ENCODE data around the gene TRIB2.

The TRIB2 gene

DNA sequence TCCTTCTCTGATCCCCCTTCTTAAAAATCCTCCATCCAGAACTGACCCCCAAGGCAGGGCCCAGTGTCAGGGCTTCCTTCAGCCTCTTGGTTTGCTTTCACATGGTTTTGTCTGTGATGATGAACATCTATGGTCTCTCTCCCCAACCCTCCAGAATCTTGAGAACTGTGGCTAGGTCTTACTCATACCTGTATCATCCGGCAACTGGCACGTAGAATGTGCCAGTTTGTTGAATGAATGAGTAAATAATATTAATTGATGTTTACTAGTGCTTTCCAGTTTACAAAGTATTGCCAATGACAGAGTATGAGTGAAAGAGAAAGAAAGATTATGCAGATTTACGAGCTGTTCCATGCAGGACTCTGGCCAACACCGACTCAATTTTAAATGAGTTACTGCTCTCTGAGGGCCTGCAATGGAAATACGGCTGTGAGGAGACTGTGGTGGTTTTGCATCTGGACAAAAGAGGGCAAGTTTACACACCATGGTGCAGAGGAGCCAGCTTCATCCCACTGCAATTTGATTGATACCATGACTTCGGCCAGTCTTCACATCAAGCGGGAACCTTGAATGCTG, 29.9 kb upstream of the TRIB2 start:
- Mint-ChIP-seq H3K4me3 (no peak overlapping the region), H3K4me1 (peaks cover 3% of the 10 kb centered on the region), H3K9me3 (peaks cover 4% of the 10 kb centered on the region), H3K36me3 (no peaks in the 10 kb centered on the region), H3K27ac (peak overlapping the region; percentile 37), H3K27me3 (no peaks in the 10 kb centered on the region)

GRCh38 chr2:12688091-12688490, 28.6 kb upstream of the TRIB2 start:
- no peak overlapping the region for H3K27ac Mint-ChIP-seq
- peaks cover 3% of the 10 kb centered on the region for H3K4me1 Mint-ChIP-seq
- no peaks in the 10 kb centered on the region for H3K27me3 Mint-ChIP-seq
- H3K36me3 Mint-ChIP-seq = peaks cover 3% of the 10 kb centered on the region
- H3K9me3 Mint-ChIP-seq = peaks cover 12% of the 10 kb centered on the region
- no peak overlapping the region for H3K4me3 Mint-ChIP-seq

- H3K4me1 Mint-ChIP-seq = peaks cover 3% of the 10 kb centered on the region
- H3K27ac Mint-ChIP-seq = no peak overlapping the region
- no peaks in the 10 kb centered on the region for H3K27me3 Mint-ChIP-seq
- peaks cover 16% of the 10 kb centered on the region for H3K9me3 Mint-ChIP-seq
- H3K36me3 Mint-ChIP-seq = peaks cover 3% of the 10 kb centered on the region
- no peak overlapping the region for H3K4me3 Mint-ChIP-seq
Observed at GRCh38 chr2:12688893-12689292, 27.8 kb upstream of the TRIB2 start.

DNA sequence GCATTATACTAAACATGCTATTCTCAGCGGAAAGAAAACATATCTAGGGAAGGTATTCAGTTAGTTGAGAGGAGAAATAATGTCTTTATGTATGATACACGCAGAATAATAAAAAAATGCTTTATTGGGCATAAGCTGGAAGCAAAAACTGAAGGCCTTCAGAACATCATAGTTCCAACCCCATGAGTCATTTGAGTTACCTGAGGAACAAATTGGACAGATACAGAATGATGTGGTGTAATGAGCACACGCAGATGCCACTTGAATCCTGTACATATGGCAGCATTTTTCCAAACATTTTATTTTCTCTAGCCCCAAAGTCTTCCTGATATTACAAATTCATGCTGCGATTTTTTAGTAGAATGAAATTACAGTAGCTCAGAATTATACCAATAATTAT, 23.2 kb upstream of the TRIB2 start:
- Mint-ChIP-seq H3K36me3 (peaks cover 3% of the 10 kb centered on the region), H3K4me3 (no peak overlapping the region), H3K9me3 (peaks cover 16% of the 10 kb centered on the region), H3K27ac (no peak overlapping the region), H3K4me1 (peaks cover 7% of the 10 kb centered on the region), H3K27me3 (no peaks in the 10 kb centered on the region)

DNA sequence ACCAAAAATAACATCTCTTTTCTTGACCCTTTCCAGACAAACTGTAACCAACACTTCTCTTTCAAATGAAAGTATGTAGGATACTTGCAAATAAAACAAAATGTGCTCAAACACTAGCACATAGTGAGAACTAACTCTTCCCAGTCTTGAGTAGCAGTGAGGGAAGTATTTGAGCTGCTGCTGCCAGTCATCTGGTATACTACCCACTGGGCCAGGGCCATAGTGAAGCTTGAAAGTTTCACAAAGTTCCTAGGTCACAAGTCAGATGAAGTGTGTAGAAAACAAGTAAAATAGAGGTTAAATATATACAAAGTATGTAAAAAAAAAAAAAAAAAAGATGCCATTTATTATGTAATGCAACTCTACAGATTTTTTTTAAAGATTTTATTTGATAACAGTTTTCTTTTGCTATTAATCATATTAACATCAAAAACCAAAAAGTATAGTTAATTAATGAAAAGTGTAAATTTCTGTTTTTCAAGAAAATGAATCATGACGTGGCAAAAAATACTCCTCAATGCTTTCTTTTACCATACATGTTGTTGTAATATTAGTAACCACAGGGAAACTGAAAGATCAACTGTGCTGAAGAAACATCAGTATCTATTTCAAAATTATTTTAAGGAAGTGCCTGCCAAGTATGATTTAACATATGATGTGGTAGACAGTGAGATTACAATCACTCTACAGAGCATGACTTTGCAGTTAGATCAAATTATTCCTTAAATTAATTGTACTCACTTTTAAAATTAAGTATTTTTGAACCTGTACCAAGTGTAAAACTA, 21.6 kb upstream of the TRIB2 start:
- H3K27me3 Mint-ChIP-seq = no peaks in the 10 kb centered on the region
- H3K36me3 Mint-ChIP-seq = peaks cover 3% of the 10 kb centered on the region
- peaks cover 16% of the 10 kb centered on the region for H3K9me3 Mint-ChIP-seq
- H3K27ac Mint-ChIP-seq = no peak overlapping the region
- H3K4me1 Mint-ChIP-seq = peaks cover 8% of the 10 kb centered on the region
- no peak overlapping the region for H3K4me3 Mint-ChIP-seq

DNA sequence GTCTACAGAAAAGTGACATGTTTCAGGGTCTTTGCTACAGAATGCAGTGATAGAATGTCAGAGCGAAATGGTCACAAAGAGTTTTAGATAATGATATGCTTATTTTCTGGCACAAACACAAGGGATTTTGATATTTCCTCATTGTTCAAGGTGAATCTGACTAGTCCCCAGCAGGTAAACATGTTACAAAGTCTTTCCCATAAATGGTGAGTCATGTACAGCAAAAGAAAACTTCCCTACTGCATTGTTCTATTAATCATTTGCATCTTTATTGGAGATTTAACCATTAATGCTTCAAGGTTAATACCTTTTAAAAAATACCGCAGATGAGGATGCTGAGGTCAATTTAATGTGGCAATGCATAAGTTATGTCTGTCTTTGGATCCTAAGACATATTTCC, 19.1 kb upstream of the TRIB2 start:
- no peak overlapping the region for H3K27ac Mint-ChIP-seq
- H3K36me3 Mint-ChIP-seq = no peaks in the 10 kb centered on the region

DNA sequence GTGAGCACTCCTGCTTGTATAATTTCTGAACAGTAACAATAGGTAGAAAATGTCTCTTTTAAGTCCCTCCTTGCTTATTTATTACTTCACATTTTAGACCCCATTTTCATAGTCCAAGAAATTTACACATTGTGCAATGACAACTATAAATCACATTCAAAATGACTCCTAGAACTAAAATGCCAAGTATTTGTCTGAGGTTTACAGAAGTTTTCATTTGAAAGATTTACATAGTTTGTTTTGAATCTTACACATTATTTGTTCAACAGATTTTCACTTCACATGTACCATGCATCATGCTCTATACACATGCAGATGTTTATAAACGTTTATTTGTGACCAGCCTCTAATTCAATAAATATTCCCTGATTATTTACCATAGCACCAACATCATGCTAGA, 15.7 kb upstream of the TRIB2 start:
- Mint-ChIP-seq H3K9me3 (no peaks in the 10 kb centered on the region), H3K27me3 (no peaks in the 10 kb centered on the region), H3K4me3 (no peak overlapping the region), H3K36me3 (no peaks in the 10 kb centered on the region), H3K27ac (no peak overlapping the region), H3K4me1 (peaks cover 58% of the 10 kb centered on the region)

More for the DNA sequence above, 19.1 kb upstream of the TRIB2 start:
- Mint-ChIP-seq H3K4me1 (peaks cover 30% of the 10 kb centered on the region), H3K4me3 (no peak overlapping the region), H3K27me3 (no peaks in the 10 kb centered on the region), H3K9me3 (peaks cover 6% of the 10 kb centered on the region)

- Mint-ChIP-seq H3K27ac (peak overlapping the region; percentile 92), H3K4me3 (peak overlapping the region; percentile 28), H3K36me3 (no peaks in the 10 kb centered on the region), H3K9me3 (no peaks in the 10 kb centered on the region), H3K4me1 (peaks cover 58% of the 10 kb centered on the region), H3K27me3 (no peaks in the 10 kb centered on the region)
Observed at GRCh38 chr2:12701786-12702167, 15.0 kb upstream of the TRIB2 start.

DNA sequence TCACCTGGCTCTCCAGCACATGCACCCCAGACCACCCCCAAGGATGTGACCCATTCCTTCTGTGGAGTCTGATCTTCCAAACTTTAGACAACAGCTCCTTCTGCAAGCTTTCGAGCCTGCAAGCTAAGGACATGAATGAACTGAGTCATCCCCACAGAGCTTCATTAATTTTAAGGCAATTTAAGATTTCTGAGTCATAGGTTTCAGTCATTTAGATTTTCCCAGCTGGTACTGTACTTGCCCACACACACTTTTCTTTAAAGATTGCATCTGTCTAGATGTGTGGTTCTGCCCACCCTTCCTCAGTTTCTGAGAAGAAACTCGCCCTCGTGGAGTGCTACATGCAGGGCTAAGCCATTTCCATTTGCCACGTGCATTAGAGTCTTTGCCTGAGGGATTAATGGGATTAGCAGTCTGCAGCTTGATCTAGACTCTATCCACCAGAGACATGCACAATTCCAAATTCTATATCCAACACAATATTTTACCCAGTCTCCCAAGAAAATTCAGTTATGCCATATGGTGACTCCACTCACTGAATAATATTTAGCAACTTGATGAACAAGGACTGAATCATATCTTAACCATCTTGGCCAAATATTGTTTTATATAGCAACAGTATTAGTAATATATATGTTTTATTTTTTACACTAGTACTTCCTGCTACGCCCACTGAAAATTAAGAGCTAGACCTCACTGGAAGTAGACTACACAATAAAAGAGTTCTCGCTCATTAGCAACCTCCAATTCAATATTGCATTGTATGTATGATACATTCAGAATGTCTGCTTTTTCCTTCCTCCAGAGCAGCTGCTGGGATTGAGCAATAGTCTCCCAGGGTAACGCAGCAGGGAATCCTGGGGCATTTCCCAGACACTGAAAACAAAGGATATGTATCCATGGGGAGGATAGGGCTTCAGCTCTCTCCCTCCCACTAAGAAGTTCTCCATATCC, 14.3 kb upstream of the TRIB2 start:
- H3K9me3 Mint-ChIP-seq = no peaks in the 10 kb centered on the region
- H3K4me3 Mint-ChIP-seq = peak overlapping the region; percentile 28
- peaks cover 59% of the 10 kb centered on the region for H3K4me1 Mint-ChIP-seq
- H3K36me3 Mint-ChIP-seq = no peaks in the 10 kb centered on the region
- no peaks in the 10 kb centered on the region for H3K27me3 Mint-ChIP-seq
- H3K27ac Mint-ChIP-seq = peak overlapping the region; percentile 92

DNA sequence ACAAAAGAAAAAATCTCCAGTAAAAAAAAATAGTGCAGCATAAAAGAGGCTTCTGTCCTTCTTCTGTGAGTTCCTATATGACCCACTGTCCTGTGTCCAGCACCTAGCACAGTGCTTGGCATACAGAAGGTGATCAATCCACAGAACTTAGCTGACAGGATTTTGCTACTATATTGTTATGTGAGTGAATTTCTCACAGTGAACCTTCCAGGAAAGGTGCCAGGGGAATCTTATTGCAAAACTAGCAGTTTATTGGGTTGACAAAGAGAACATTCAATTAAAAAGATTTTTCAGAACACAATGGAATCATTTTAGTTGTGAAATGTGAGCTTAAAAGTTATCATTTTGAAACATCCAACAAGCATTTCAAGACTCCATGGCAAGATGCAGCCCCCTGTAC, 12.4 kb upstream of the TRIB2 start:
- H3K36me3 Mint-ChIP-seq = no peaks in the 10 kb centered on the region
- H3K4me1 Mint-ChIP-seq = peaks cover 74% of the 10 kb centered on the region
- H3K27me3 Mint-ChIP-seq = no peaks in the 10 kb centered on the region

GRCh38 chr2:12705230-12705629, 11.5 kb upstream of the TRIB2 start:
- no peaks in the 10 kb centered on the region for H3K9me3 Mint-ChIP-seq
- no peak overlapping the region for H3K27ac Mint-ChIP-seq
- H3K36me3 Mint-ChIP-seq = no peaks in the 10 kb centered on the region
- H3K4me3 Mint-ChIP-seq = no peak overlapping the region
- H3K27me3 Mint-ChIP-seq = no peaks in the 10 kb centered on the region
- peaks cover 81% of the 10 kb centered on the region for H3K4me1 Mint-ChIP-seq

More for the DNA sequence above, 12.4 kb upstream of the TRIB2 start:
- no peak overlapping the region for H3K27ac Mint-ChIP-seq
- no peak overlapping the region for H3K4me3 Mint-ChIP-seq
- no peaks in the 10 kb centered on the region for H3K9me3 Mint-ChIP-seq

GRCh38 chr2:12705742-12706141, 11.0 kb upstream of the TRIB2 start:
- Mint-ChIP-seq H3K27me3 (no peaks in the 10 kb centered on the region), H3K9me3 (no peaks in the 10 kb centered on the region), H3K4me3 (no peak overlapping the region), H3K4me1 (peaks cover 82% of the 10 kb centered on the region), H3K27ac (no peak overlapping the region), H3K36me3 (no peaks in the 10 kb centered on the region)

- Mint-ChIP-seq H3K27me3 (no peaks in the 10 kb centered on the region), H3K9me3 (no peaks in the 10 kb centered on the region), H3K4me1 (peaks cover 74% of the 10 kb centered on the region), H3K36me3 (no peaks in the 10 kb centered on the region), H3K27ac (peak overlapping the region; percentile 52), H3K4me3 (peak overlapping the region; percentile 63)
Observed at GRCh38 chr2:12708508-12709206, 8.1 kb upstream of the TRIB2 start.

GRCh38 chr2:12709207-12709522, 7.6 kb upstream of the TRIB2 start:
- peaks cover 75% of the 10 kb centered on the region for H3K4me1 Mint-ChIP-seq
- no peaks in the 10 kb centered on the region for H3K27me3 Mint-ChIP-seq
- peaks cover 2% of the 10 kb centered on the region for H3K9me3 Mint-ChIP-seq
- peak overlapping the region; percentile 63 for H3K4me3 Mint-ChIP-seq
- H3K27ac Mint-ChIP-seq = peak overlapping the region; percentile 89
- H3K36me3 Mint-ChIP-seq = no peaks in the 10 kb centered on the region

DNA sequence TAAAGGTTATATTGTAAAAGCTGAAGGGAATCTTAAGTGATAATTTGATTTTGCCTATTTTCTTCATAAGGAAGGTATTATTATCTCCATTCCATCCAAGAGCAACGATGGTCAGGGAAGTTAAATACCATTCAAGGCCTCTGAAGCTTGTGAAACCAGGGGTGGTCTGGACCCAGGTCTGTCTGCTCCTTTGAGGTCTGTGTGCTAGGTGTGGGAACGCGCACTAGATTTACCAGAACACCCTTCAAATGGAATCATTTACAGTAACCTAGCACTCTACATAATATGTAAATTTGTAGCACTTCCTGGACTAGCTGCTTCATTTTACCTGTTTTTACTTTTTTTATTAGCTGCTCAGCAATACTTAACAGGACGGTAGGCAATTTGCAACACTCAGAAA, 6.4 kb upstream of the TRIB2 start:
- peak overlapping the region; percentile 27 for H3K27ac Mint-ChIP-seq
- no peak overlapping the region for H3K4me3 Mint-ChIP-seq
- no peaks in the 10 kb centered on the region for H3K36me3 Mint-ChIP-seq
- H3K9me3 Mint-ChIP-seq = peaks cover 7% of the 10 kb centered on the region
- H3K27me3 Mint-ChIP-seq = no peaks in the 10 kb centered on the region
- peaks cover 76% of the 10 kb centered on the region for H3K4me1 Mint-ChIP-seq

All from activated naive CD4-positive, alpha-beta T cell treated with anti-CD3 and anti-CD28 coated beads, Interleukin-2, amount 50 U/mL, for 24 hours (primary cell).